ENCODE measurements around the gene MNAT1. TPM values are rescaled to one million over a fixed set of nuclear protein-coding genes. Genes with fewer than 3 reads are reported as not detected.

MNAT1 gene
- 103 TPM for total RNA-seq

GRCh38 chr14:60734465-60735242, at the start of gene MNAT1:
Gene MNAT1, plus strand, starts transcription at chr14:60734761. Its CDS starts 102 bp downstream, at chr14:60734863.
- Histone ChIP-seq H3K9ac (ENCODE audit: low read depth in 1 of 3, low read length in 3 of 3) (peak within 1 kb of the TSS; percentile 90 to 96 (median 93)), H3K27ac (ENCODE audit: low read depth, low read length) (peak within 1 kb of the TSS; percentile 82), H3K9me3 (ENCODE audit: control insufficient read depth in 3 of 3, low read length in 3 of 3) (no peaks in the 10 kb centered on the region), H3K27me3 (ENCODE audit: control insufficient read depth in 3 of 3, insufficient read depth in 3 of 3, low read length in 3 of 3) (no peaks in the 10 kb centered on the region), H3K4me3 (ENCODE audit: low read length in 3 of 3) (peak within 1 kb of the TSS; percentile 90 to 99 (median 98)), H3K36me3 (ENCODE audit: control insufficient read depth in 3 of 3, insufficient read depth in 3 of 3, low read length in 3 of 3) (no peaks in the 10 kb centered on the region), H3K4me1 (ENCODE audit: control insufficient read depth in 3 of 3, insufficient read depth in 3 of 3, low read length in 3 of 3) (peaks cover 11 to 22% (median 14%) of the 10 kb centered on the region in 3 donors)

GRCh38 chr14:60686865-60687264, 47.7 kb upstream of the MNAT1 start:
- no peaks in the 10 kb centered on the region for H3K4me1 ChIP-seq (ENCODE audit: control insufficient read depth in 3 of 3, insufficient read depth in 3 of 3, low read length in 3 of 3)
- no peak overlapping the region for H3K9ac ChIP-seq (ENCODE audit: low read depth in 1 of 3, low read length in 3 of 3)
- H3K27me3 ChIP-seq (ENCODE audit: control insufficient read depth in 3 of 3, insufficient read depth in 3 of 3, low read length in 3 of 3): no peaks in the 10 kb centered on the region
- no peak overlapping the region for H3K27ac ChIP-seq (ENCODE audit: low read depth, low read length)
- H3K36me3 ChIP-seq (ENCODE audit: control insufficient read depth in 3 of 3, insufficient read depth in 3 of 3, low read length in 3 of 3): no peaks in the 10 kb centered on the region
- H3K9me3 ChIP-seq (ENCODE audit: control insufficient read depth in 3 of 3, low read length in 3 of 3): no peaks in the 10 kb centered on the region
- H3K4me3 ChIP-seq (ENCODE audit: low read length in 3 of 3): no peak overlapping the region

GRCh38 chr14:60691383-60692113, 43.0 kb upstream of the MNAT1 start:
- no peak overlapping the region for H3K9ac ChIP-seq (ENCODE audit: low read depth in 1 of 3, low read length in 3 of 3)
- no peaks in the 10 kb centered on the region for H3K9me3 ChIP-seq (ENCODE audit: control insufficient read depth in 3 of 3, low read length in 3 of 3)
- no peak overlapping the region for H3K27ac ChIP-seq (ENCODE audit: low read depth, low read length)
- no peaks in the 10 kb centered on the region for H3K36me3 ChIP-seq (ENCODE audit: control insufficient read depth in 3 of 3, insufficient read depth in 3 of 3, low read length in 3 of 3)
- no peaks in the 10 kb centered on the region for H3K4me1 ChIP-seq (ENCODE audit: control insufficient read depth in 3 of 3, insufficient read depth in 3 of 3, low read length in 3 of 3)
- H3K27me3 ChIP-seq (ENCODE audit: control insufficient read depth in 3 of 3, insufficient read depth in 3 of 3, low read length in 3 of 3): no peaks in the 10 kb centered on the region
- no peak overlapping the region for H3K4me3 ChIP-seq (ENCODE audit: low read length in 3 of 3)

- no peak overlapping the region for H3K9ac ChIP-seq (ENCODE audit: low read depth in 1 of 3, low read length in 3 of 3)
- no peaks in the 10 kb centered on the region for H3K27me3 ChIP-seq (ENCODE audit: control insufficient read depth in 3 of 3, insufficient read depth in 3 of 3, low read length in 3 of 3)
- H3K36me3 ChIP-seq (ENCODE audit: control insufficient read depth in 3 of 3, insufficient read depth in 3 of 3, low read length in 3 of 3): no peaks in the 10 kb centered on the region
- H3K4me1 ChIP-seq (ENCODE audit: control insufficient read depth in 3 of 3, insufficient read depth in 3 of 3, low read length in 3 of 3): no peaks in the 10 kb centered on the region
- H3K4me3 ChIP-seq (ENCODE audit: low read length in 3 of 3): no peak overlapping the region
- no peaks in the 10 kb centered on the region for H3K9me3 ChIP-seq (ENCODE audit: control insufficient read depth in 3 of 3, low read length in 3 of 3)
- H3K27ac ChIP-seq (ENCODE audit: low read depth, low read length): no peak overlapping the region
These were observed 39.2 kb upstream of the MNAT1 start for GRCh38 chr14:60695327-60695726.

GRCh38 chr14:60700598-60700997, 34.0 kb upstream of the MNAT1 start:
- H3K36me3 ChIP-seq (ENCODE audit: control insufficient read depth in 3 of 3, insufficient read depth in 3 of 3, low read length in 3 of 3): no peaks in the 10 kb centered on the region
- no peak overlapping the region for H3K27ac ChIP-seq (ENCODE audit: low read depth, low read length)
- no peak overlapping the region for H3K9ac ChIP-seq (ENCODE audit: low read depth in 1 of 3, low read length in 3 of 3)
- H3K4me1 ChIP-seq (ENCODE audit: control insufficient read depth in 3 of 3, insufficient read depth in 3 of 3, low read length in 3 of 3): no peaks in the 10 kb centered on the region
- no peaks in the 10 kb centered on the region for H3K9me3 ChIP-seq (ENCODE audit: control insufficient read depth in 3 of 3, low read length in 3 of 3)
- H3K27me3 ChIP-seq (ENCODE audit: control insufficient read depth in 3 of 3, insufficient read depth in 3 of 3, low read length in 3 of 3): no peaks in the 10 kb centered on the region
- no peak overlapping the region for H3K4me3 ChIP-seq (ENCODE audit: low read length in 3 of 3)

- H3K4me1 ChIP-seq (ENCODE audit: control insufficient read depth in 3 of 3, insufficient read depth in 3 of 3, low read length in 3 of 3): no peaks in the 10 kb centered on the region
- H3K9ac ChIP-seq (ENCODE audit: low read depth in 1 of 3, low read length in 3 of 3): no peak overlapping the region
- H3K9me3 ChIP-seq (ENCODE audit: control insufficient read depth in 3 of 3, low read length in 3 of 3): no peaks in the 10 kb centered on the region
- H3K4me3 ChIP-seq (ENCODE audit: low read length in 3 of 3): no peak overlapping the region
- no peak overlapping the region for H3K27ac ChIP-seq (ENCODE audit: low read depth, low read length)
- H3K36me3 ChIP-seq (ENCODE audit: control insufficient read depth in 3 of 3, insufficient read depth in 3 of 3, low read length in 3 of 3): no peaks in the 10 kb centered on the region
- no peaks in the 10 kb centered on the region for H3K27me3 ChIP-seq (ENCODE audit: control insufficient read depth in 3 of 3, insufficient read depth in 3 of 3, low read length in 3 of 3)
These were observed 29.5 kb upstream of the MNAT1 start for GRCh38 chr14:60705100-60705499.

- H3K4me3 ChIP-seq (ENCODE audit: low read length in 3 of 3): no peak overlapping the region
- H3K27me3 ChIP-seq (ENCODE audit: control insufficient read depth in 3 of 3, insufficient read depth in 3 of 3, low read length in 3 of 3): no peaks in the 10 kb centered on the region
- H3K9ac ChIP-seq (ENCODE audit: low read depth in 1 of 3, low read length in 3 of 3): no peak overlapping the region
- H3K9me3 ChIP-seq (ENCODE audit: control insufficient read depth in 3 of 3, low read length in 3 of 3): no peaks in the 10 kb centered on the region
- no peak overlapping the region for H3K27ac ChIP-seq (ENCODE audit: low read depth, low read length)
- no peaks in the 10 kb centered on the region for H3K36me3 ChIP-seq (ENCODE audit: control insufficient read depth in 3 of 3, insufficient read depth in 3 of 3, low read length in 3 of 3)
- H3K4me1 ChIP-seq (ENCODE audit: control insufficient read depth in 3 of 3, insufficient read depth in 3 of 3, low read length in 3 of 3): peaks cover 0 to 2% (median 0%) of the 10 kb centered on the region in 3 donors
These were observed 26.7 kb upstream of the MNAT1 start for GRCh38 chr14:60707858-60708257.

GRCh38 chr14:60710494-60710893, 24.1 kb upstream of the MNAT1 start:
- H3K4me1 ChIP-seq (ENCODE audit: control insufficient read depth in 3 of 3, insufficient read depth in 3 of 3, low read length in 3 of 3): peaks cover 0 to 10% (median 7%) of the 10 kb centered on the region in 3 donors
- no peak overlapping the region for H3K4me3 ChIP-seq (ENCODE audit: low read length in 3 of 3)
- no peaks in the 10 kb centered on the region for H3K27me3 ChIP-seq (ENCODE audit: control insufficient read depth in 3 of 3, insufficient read depth in 3 of 3, low read length in 3 of 3)
- H3K9me3 ChIP-seq (ENCODE audit: control insufficient read depth in 3 of 3, low read length in 3 of 3): no peaks in the 10 kb centered on the region
- H3K9ac ChIP-seq (ENCODE audit: low read depth in 1 of 3, low read length in 3 of 3): no peak overlapping the region
- peaks cover 0 to 10% (median 2%) of the 10 kb centered on the region in 3 donors for H3K36me3 ChIP-seq (ENCODE audit: control insufficient read depth in 3 of 3, insufficient read depth in 3 of 3, low read length in 3 of 3)
- no peak overlapping the region for H3K27ac ChIP-seq (ENCODE audit: low read depth, low read length)

- peaks cover 0 to 10% (median 6%) of the 10 kb centered on the region in 3 donors for H3K36me3 ChIP-seq (ENCODE audit: control insufficient read depth in 3 of 3, insufficient read depth in 3 of 3, low read length in 3 of 3)
- no peaks in the 10 kb centered on the region for H3K27me3 ChIP-seq (ENCODE audit: control insufficient read depth in 3 of 3, insufficient read depth in 3 of 3, low read length in 3 of 3)
- H3K27ac ChIP-seq (ENCODE audit: low read depth, low read length): no peak overlapping the region
- no peaks in the 10 kb centered on the region for H3K9me3 ChIP-seq (ENCODE audit: control insufficient read depth in 3 of 3, low read length in 3 of 3)
- no peak overlapping the region for H3K9ac ChIP-seq (ENCODE audit: low read depth in 1 of 3, low read length in 3 of 3)
- no peak overlapping the region for H3K4me3 ChIP-seq (ENCODE audit: low read length in 3 of 3)
- peaks cover 4 to 16% (median 9%) of the 10 kb centered on the region in 3 donors for H3K4me1 ChIP-seq (ENCODE audit: control insufficient read depth in 3 of 3, insufficient read depth in 3 of 3, low read length in 3 of 3)
These were observed 21.0 kb upstream of the MNAT1 start for GRCh38 chr14:60713513-60713912.

GRCh38 chr14:60720391-60720790, 14.2 kb upstream of the MNAT1 start:
- Histone ChIP-seq H3K9ac (ENCODE audit: low read depth in 1 of 3, low read length in 3 of 3) (peak overlapping the region; percentile 10 to 92 (median 88)), H3K4me3 (ENCODE audit: low read length in 3 of 3) (peak overlapping the region; percentile 48 to 95 (median 93)), H3K9me3 (ENCODE audit: control insufficient read depth in 3 of 3, low read length in 3 of 3) (no peaks in the 10 kb centered on the region), H3K4me1 (ENCODE audit: control insufficient read depth in 3 of 3, insufficient read depth in 3 of 3, low read length in 3 of 3) (peaks cover 29 to 40% (median 30%) of the 10 kb centered on the region in 3 donors), H3K27me3 (ENCODE audit: control insufficient read depth in 3 of 3, insufficient read depth in 3 of 3, low read length in 3 of 3) (no peaks in the 10 kb centered on the region), H3K36me3 (ENCODE audit: control insufficient read depth in 3 of 3, insufficient read depth in 3 of 3, low read length in 3 of 3) (peaks cover 4 to 11% (median 10%) of the 10 kb centered on the region in 3 donors), H3K27ac (ENCODE audit: low read depth, low read length) (peak overlapping the region; percentile 93)
